Tibial nerve (tissue), 4 donors: ENCODE data around the gene FBXO2. TPM values are rescaled to one million over a fixed set of nuclear protein-coding genes. Genes with fewer than 3 reads are reported as not detected.

ENCODE experiments used
- DNase-seq, 2 donors: peaks; one replicate each; pipeline ENCODE4 v3.0.0-alpha.2; 2019; ENCODE audit warnings: low spot score in 2 of 2
- H3K27ac ChIP-seq, 4 donors: fragments of 200-600 bp; sonication (generic) in 3 of 4; one replicate each; pipeline ENCODE4 v1.5.1; 2017 to 2019; ENCODE audit warnings: mild to moderate bottlenecking in 1 of 4
- H3K27me3 ChIP-seq, 2 donors: fragments of 200-600 bp; sonication (generic) in 1 of 2; one replicate each; pipeline versions ENCODE4 v1.5.1 to v1.6.0; 2017 to 2019
- H3K36me3 ChIP-seq, 3 donors: fragments of 200-600 bp; sonication (generic); one replicate each; pipeline ENCODE4 v1.5.1; 2018 to 2019
- H3K4me1 ChIP-seq, 4 donors: fragments of 200-600 bp; sonication (generic) in 3 of 4; one replicate each; pipeline ENCODE4 v1.5.1; 2017 to 2019
- H3K4me3 ChIP-seq, 4 donors: fragments of 200-600 bp; sonication (generic) in 3 of 4; one replicate each; pipeline ENCODE4 v1.5.1; 2017 to 2019; ENCODE audit warnings: mild to moderate bottlenecking in 1 of 4, moderate library complexity in 1 of 4
- H3K9me3 ChIP-seq, 4 donors: fragments of 200-600 bp; sonication (generic) in 3 of 4; one replicate each; pipeline ENCODE4 v1.5.1; 2017 to 2019
- EP300 ChIP-seq, 2 donors: sonication (generic); formaldehyde crosslinking; IDR thresholded peaks; one replicate each; pipeline ENCODE4 v1.6.1; 2017; ENCODE audit warnings: antibody characterized with exemption in 2 of 2, mild to moderate bottlenecking in 1 of 2
- POLR2A ChIP-seq, 2 donors: fragments of 450-650 bp; IDR thresholded peaks; one replicate each; pipeline ENCODE4 v1.6.1; 2017; ENCODE audit warnings: antibody characterized with exemption in 2 of 2, mild to moderate bottlenecking in 2 of 2, moderate library complexity in 2 of 2
- WGBS, 2 donors: methylation state at CpG; one replicate each; pipeline ENCODE4 v1.1.5; 2018; 5-methylcytosine and 5-hydroxymethylcytosine counted together
- total RNA-seq, 4 donors: library from RNA; depleted of rRNA; stranded (reverse); fragments of >200 nt; gene quantifications; one replicate each; pipeline ENCODE4 v1.1.0, GENCODE V29; 2016
- TF ChIP-seq, protein P1 (sequence below), 5 experiments: fragments of 200-600 bp in 3 of 5; fragments of 450-650 bp in 2 of 5; sonication (generic) in 3 of 5; IDR thresholded peaks; one replicate each; pipeline ENCODE4 v1.5.1; 2016 to 2019; ENCODE audit warnings: antibody characterized with exemption in 5 of 5, mild to moderate bottlenecking in 3 of 5, moderate library complexity in 2 of 5

FBXO2 gene
- total RNA-seq, 4 donors from 2014 or later: 7.5 to 21.0 (median 15.6) TPM

DNA sequence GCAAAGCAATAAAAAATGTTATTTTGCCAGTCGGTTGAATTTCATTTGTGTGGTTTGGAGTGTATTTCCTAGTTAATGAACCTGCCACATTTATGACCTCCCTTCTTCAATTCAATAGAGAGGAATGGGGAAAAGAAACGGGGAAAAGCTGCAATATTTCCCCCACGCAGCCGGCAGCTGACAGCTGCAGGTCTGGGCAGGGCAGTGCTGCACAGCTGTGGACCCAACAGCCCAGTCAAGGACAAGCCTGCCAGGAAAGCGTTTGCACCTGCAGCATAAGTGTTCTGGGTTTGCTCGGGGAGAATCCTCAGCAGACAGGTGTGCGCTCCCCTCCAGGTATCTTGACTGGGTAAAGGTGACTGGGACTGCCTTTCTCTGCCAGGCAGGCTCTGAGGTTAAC, 53.4 kb downstream of the FBXO2 start:
- 59 to 61% methylated on average over 7 of the region's 7 CpGs for whole genome bisulfite sequencing, 2 donors
- DNase-seq: no peak
- H3K27ac ChIP-seq: no peak overlapping the region
- no peaks in the 10 kb centered on the region for H3K9me3 ChIP-seq
- H3K4me1 ChIP-seq: no peaks in the 10 kb centered on the region
- peaks cover 0 to 19% of the 10 kb centered on the region in 2 donors for H3K27me3 ChIP-seq
- TF ChIP-seq POLR2A (IDR thresholded peaks at IDR 0.05) (no peak), EP300 (IDR thresholded peaks at IDR 0.05) (no peak)
- TF ChIP-seq, protein P1, sequence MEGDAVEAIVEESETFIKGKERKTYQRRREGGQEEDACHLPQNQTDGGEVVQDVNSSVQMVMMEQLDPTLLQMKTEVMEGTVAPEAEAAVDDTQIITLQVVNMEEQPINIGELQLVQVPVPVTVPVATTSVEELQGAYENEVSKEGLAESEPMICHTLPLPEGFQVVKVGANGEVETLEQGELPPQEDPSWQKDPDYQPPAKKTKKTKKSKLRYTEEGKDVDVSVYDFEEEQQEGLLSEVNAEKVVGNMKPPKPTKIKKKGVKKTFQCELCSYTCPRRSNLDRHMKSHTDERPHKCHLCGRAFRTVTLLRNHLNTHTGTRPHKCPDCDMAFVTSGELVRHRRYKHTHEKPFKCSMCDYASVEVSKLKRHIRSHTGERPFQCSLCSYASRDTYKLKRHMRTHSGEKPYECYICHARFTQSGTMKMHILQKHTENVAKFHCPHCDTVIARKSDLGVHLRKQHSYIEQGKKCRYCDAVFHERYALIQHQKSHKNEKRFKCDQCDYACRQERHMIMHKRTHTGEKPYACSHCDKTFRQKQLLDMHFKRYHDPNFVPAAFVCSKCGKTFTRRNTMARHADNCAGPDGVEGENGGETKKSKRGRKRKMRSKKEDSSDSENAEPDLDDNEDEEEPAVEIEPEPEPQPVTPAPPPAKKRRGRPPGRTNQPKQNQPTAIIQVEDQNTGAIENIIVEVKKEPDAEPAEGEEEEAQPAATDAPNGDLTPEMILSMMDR (IDR thresholded peaks at IDR 0.05): no peak
- H3K4me3 ChIP-seq: no peak overlapping the region
- H3K36me3 ChIP-seq: no peaks in the 10 kb centered on the region

DNA sequence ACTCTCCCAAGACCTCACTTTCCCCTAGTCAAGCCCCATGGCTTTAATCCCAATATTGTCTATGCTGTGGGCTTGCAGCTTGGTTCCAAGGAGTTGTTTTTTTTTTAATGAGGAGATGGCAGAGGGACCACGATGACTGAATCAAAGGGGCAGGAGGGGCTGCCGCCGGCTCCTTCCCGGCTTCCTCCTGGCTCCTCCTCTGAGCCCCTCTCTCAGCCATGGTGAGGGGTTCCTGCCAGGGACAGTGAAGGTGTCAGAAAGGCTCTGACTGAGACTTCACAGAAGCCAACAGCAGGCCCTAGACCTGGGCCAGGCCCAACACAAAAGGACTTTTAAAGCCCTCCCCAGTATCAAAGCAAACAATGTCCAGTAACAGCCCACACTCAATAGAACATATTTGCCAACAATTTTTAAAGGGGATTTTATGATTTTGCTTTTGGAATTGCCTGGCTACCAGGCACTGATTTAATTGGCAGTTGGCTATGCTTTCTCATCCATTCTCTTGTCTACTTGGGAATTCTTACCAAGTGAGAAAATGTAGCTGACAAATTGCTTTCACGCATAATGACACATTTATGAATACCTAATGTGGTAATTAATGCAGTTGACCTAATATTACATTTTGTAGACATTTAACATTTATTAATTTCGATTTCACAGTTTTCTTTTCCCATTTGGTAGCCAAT, 54.2 kb downstream of the FBXO2 start:
- no peaks in the 10 kb centered on the region for H3K9me3 ChIP-seq
- TF ChIP-seq, protein P1 (IDR thresholded peaks at IDR 0.05): no peak
- TF ChIP-seq POLR2A (IDR thresholded peaks at IDR 0.05) (no peak), EP300 (IDR thresholded peaks at IDR 0.05) (no peak)
- 62 to 63% methylated on average over 6 of the region's 6 CpGs for WGBS, 2 donors
- no peaks in the 10 kb centered on the region for H3K4me1 ChIP-seq
- peaks cover 0 to 19% of the 10 kb centered on the region in 2 donors for H3K27me3 ChIP-seq
- H3K4me3 ChIP-seq: no peak overlapping the region
- no peak for DNase-seq
- no peak overlapping the region for H3K27ac ChIP-seq
- H3K36me3 ChIP-seq: no peaks in the 10 kb centered on the region

DNA sequence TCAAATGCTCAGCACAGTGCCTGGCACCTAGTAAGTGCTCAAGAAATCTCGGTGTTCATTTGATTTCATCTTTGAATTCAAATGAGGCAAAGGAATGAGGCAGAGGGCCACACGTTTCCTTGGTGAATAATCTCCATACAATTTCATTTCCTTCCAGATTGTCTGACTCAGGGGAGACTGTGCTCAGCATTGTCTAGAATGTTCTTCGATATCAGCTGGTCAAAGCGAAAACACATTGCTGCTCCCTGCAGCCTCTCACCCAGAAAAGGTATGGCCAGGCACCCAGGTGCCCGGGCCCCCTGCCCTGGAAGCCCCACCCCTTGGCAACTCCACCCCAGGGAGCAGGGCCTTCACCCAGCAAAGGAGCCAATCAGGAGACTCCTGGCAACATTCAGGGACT, 55.8 kb downstream of the FBXO2 start:
- no peaks in the 10 kb centered on the region for H3K4me1 ChIP-seq
- H3K4me3 ChIP-seq: no peak overlapping the region
- DNase-seq: no peak
- TF ChIP-seq POLR2A (IDR thresholded peaks at IDR 0.05): no peak
- no peak for TF ChIP-seq EP300 (IDR thresholded peaks at IDR 0.05)
- TF ChIP-seq, protein P1 (IDR thresholded peaks at IDR 0.05): no peak
- peaks cover 0 to 25% of the 10 kb centered on the region in 2 donors for H3K27me3 ChIP-seq
- WGBS, 2 donors: 71 to 76% methylated on average over 5 of the region's 5 CpGs
- H3K27ac ChIP-seq: no peak overlapping the region
- no peaks in the 10 kb centered on the region for H3K9me3 ChIP-seq
- no peaks in the 10 kb centered on the region for H3K36me3 ChIP-seq

Other genes with a start within 250 kb of the FBXO2 start
- under 1 TPM in 1 of 4 donors, not detected in 3; 0.59 TPM for gene DISP3, start 175.3 kb downstream of the FBXO2 start, total RNA-seq
- 10 to 100 TPM; 24.1 to 59.4 (median 35.7) TPM for gene FBXO44, start 448 bp upstream of the FBXO2 start, total RNA-seq
- 10 to 100 TPM in 3 of 4 donors, 1 to 10 TPM in 1; 9.6 to 18.2 (median 13.8) TPM for gene FBXO6, start 9.8 kb upstream of the FBXO2 start, total RNA-seq
- gene MAD2L2, start 26.7 kb upstream of the FBXO2 start, total RNA-seq: 10 to 100 TPM; 28.2 to 56.1 (median 32.3) TPM
- 1 to 10 TPM in 1 of 4 donors, under 1 TPM in 2, not detected in 1; under 0.01 to 1.2 (median 0.20) TPM for gene DRAXIN, start 37.3 kb upstream of the FBXO2 start, total RNA-seq
- 100 to 1,000 TPM in 1 of 4 donors, 10 to 100 TPM in 3; 35.6 to 118 (median 76.0) TPM for gene AGTRAP, start 81.7 kb upstream of the FBXO2 start, total RNA-seq
- gene C1orf167, start 107.8 kb upstream of the FBXO2 start, total RNA-seq: 10 to 100 TPM in 1 of 4 donors, 1 to 10 TPM in 2, not detected in 1; 4.4 to 13.8 (median 5.1) TPM
- gene MTHFR, start 151.5 kb upstream of the FBXO2 start, total RNA-seq: 10 to 100 TPM; 61.2 to 93.9 (median 69.9) TPM
- 10 to 100 TPM; 24.3 to 30.3 (median 25.6) TPM for gene CLCN6, start 151.8 kb upstream of the FBXO2 start, total RNA-seq
- 1 to 10 TPM in 1 of 4 donors, not detected in 3; 3.0 TPM for gene NPPA, start 193.4 kb upstream of the FBXO2 start, total RNA-seq
- gene NPPB, start 204.5 kb upstream of the FBXO2 start, total RNA-seq: not detected